IMR-90 (cell line): ENCODE measurements around the gene EHBP1. TPM values are rescaled to one million over a fixed set of nuclear protein-coding genes. Genes with fewer than 3 reads are reported as not detected.

Experiments used
- ATAC-seq: fragments of 200-7000 bp; cut with Tn5 transposase; 2 replicates; pipeline ENCODE4 v1.9.1; 2020; ENCODE audit warnings: low read depth, mild to moderate bottlenecking, moderate library complexity
- BruUV-seq: library from RNA; stranded (reverse); fragments of 400-500 nt; replicated peaks from 2 replicates; lab custom pipeline; 2021; lab: Mats Ljungman, UMichigan
- CTCF ChIA-PET: fragments of 300-600 bp; formaldehyde crosslinking; extraction: SDS; loops from one replicate; lab custom pipeline; 2021; ENCODE audit warnings: antibody characterized with exemption; lab: Yijun Ruan, JAX
- POLR2A ChIA-PET: fragments of 300-600 bp; sonication (Branson Sonifier 250); formaldehyde crosslinking; loops from one replicate; lab custom pipeline; 2022; ENCODE audit warnings: antibody characterized with exemption; ENCODE audit not compliant: unreplicated experiment; lab: Charles Lee
- DNase-seq: peaks from one replicate; pipeline ENCODE4 v3.0.0; 2013
- H2AFZ ChIP-seq: replicated peaks from 2 replicates; pipeline ENCODE3; 2013; ENCODE audit warnings: low read length, mild to moderate bottlenecking; ENCODE audit not compliant: poor library complexity
- H2AK5ac ChIP-seq: 2 replicates; pipeline ENCODE4 v1.6.1; 2013; ENCODE audit warnings: low read depth, low read length, inconsistent platforms
- H2AK9ac ChIP-seq: replicated peaks from 2 replicates; pipeline ENCODE3; 2013; ENCODE audit warnings: mild to moderate bottlenecking, low read depth, low read length, moderate library complexity; ENCODE audit not compliant: poor library complexity
- H2BK120ac ChIP-seq: 2 replicates; pipeline ENCODE4 v1.6.1; 2013; ENCODE audit warnings: low read depth, low read length, inconsistent platforms
- H2BK15ac ChIP-seq: 3 replicates; pipeline ENCODE4 v1.6.1; 2013; ENCODE audit warnings: low read depth, low read length, inconsistent platforms
- H2BK20ac ChIP-seq: 2 replicates; pipeline ENCODE4 v1.6.1; 2013; ENCODE audit warnings: low read depth, mild to moderate bottlenecking, inconsistent platforms, low read length, moderate library complexity
- H2BK5ac ChIP-seq: 2 replicates; pipeline ENCODE4 v1.6.1; 2013; ENCODE audit warnings: mild to moderate bottlenecking, low read depth, low read length, inconsistent platforms; ENCODE audit not compliant: poor library complexity, severe bottlenecking
- H3K14ac ChIP-seq: replicated peaks from 2 replicates; pipeline ENCODE4 v1.6.1; 2013; ENCODE audit warnings: low read depth, low read length, inconsistent platforms
- H3K18ac ChIP-seq: 2 replicates; pipeline ENCODE4 v1.6.1; 2013; ENCODE audit warnings: low read depth, low read length, control low read depth
- H3K23ac ChIP-seq: 2 replicates; pipeline ENCODE4 v1.6.1; 2013; ENCODE audit warnings: low read depth, low read length, inconsistent platforms
- H3K27ac ChIP-seq: 2 replicates; pipeline ENCODE4 v1.5.1; 2013; ENCODE audit warnings: mild to moderate bottlenecking, control low read depth, low read length; ENCODE audit not compliant: insufficient read depth
- H3K27me3 ChIP-seq: 2 replicates; pipeline ENCODE4 v1.6.1; 2013; ENCODE audit warnings: low read length; ENCODE audit not compliant: control insufficient read depth, insufficient read depth
- H3K36me3 ChIP-seq: 2 replicates; pipeline ENCODE4 v1.6.1; 2013; ENCODE audit warnings: low read length, mixed read lengths; ENCODE audit not compliant: control insufficient read depth, insufficient read depth
- H3K4ac ChIP-seq: 2 replicates; pipeline ENCODE4 v1.6.1; 2013; ENCODE audit warnings: low read depth, low read length, inconsistent platforms
- H3K4me1 ChIP-seq: 2 replicates; pipeline ENCODE4 v1.6.1; 2013; ENCODE audit warnings: low read length, mixed read lengths; ENCODE audit not compliant: control insufficient read depth, insufficient read depth
- H3K4me2 ChIP-seq: 2 replicates; pipeline ENCODE4 v1.6.1; 2013; ENCODE audit warnings: low read depth, mild to moderate bottlenecking, control low read depth, low read length, moderate library complexity
- H3K4me3 ChIP-seq: 2 replicates; pipeline ENCODE4 v1.5.1; 2013; ENCODE audit warnings: low read depth, mild to moderate bottlenecking, control low read depth, low read length, moderate library complexity; ENCODE audit not compliant: insufficient read depth
- H3K56ac ChIP-seq: 2 replicates; pipeline ENCODE4 v1.6.1; 2013; ENCODE audit warnings: low read length, inconsistent platforms; ENCODE audit not compliant: insufficient read depth; ENCODE audit errors: extremely low read depth
- H3K79me1 ChIP-seq, 2 experiments: 2 replicates each; pipeline ENCODE4 v1.6.1; 2013; ENCODE audit warnings: low read length in 2 of 2, inconsistent platforms in 1 of 2, low read depth in 1 of 2
- H3K9ac ChIP-seq: 2 replicates; pipeline ENCODE4 v1.6.1; 2013; ENCODE audit warnings: low read depth, low read length, control low read depth
- H3K9me1 ChIP-seq: 2 replicates; pipeline ENCODE4 v1.6.1; 2013; ENCODE audit warnings: low read length, inconsistent platforms; ENCODE audit not compliant: insufficient read depth
- H3K9me3 ChIP-seq: 2 replicates; pipeline ENCODE4 v1.6.1; 2013; ENCODE audit warnings: low read length; ENCODE audit not compliant: control insufficient read depth, insufficient read depth
- H4K20me1 ChIP-seq: 2 replicates; pipeline ENCODE4 v1.6.1; 2013; ENCODE audit warnings: low read length, inconsistent platforms; ENCODE audit not compliant: insufficient read depth
- H4K5ac ChIP-seq: 2 replicates; pipeline ENCODE4 v1.6.1; 2013; ENCODE audit warnings: mild to moderate bottlenecking, low read depth, low read length, control low read depth
- H4K8ac ChIP-seq, 2 experiments: 2 replicates each; pipeline ENCODE4 v1.6.1; 2013; ENCODE audit warnings: low read depth in 2 of 2, low read length in 2 of 2, control low read depth in 1 of 2, inconsistent platforms in 1 of 2
- H4K91ac ChIP-seq: 2 replicates; pipeline ENCODE4 v1.6.1; 2013; ENCODE audit warnings: low read depth, low read length, inconsistent platforms; ENCODE audit not compliant: insufficient read depth
- MAFK ChIP-seq: IDR thresholded peaks from 2 replicates; pipeline ENCODE4 v1.6.1; 2012; ENCODE audit warnings: low read depth, low read length, improper control_type of control experiment
- NFE2L2 ChIP-seq: fragments of 150-350 bp; IDR thresholded peaks from 2 replicates; pipeline ENCODE4 v1.6.1; 2016; ENCODE audit warnings: low read depth, mild to moderate bottlenecking, low read length
- RAD21 ChIP-seq: IDR thresholded peaks from 2 replicates; pipeline ENCODE4 v1.6.1; 2012; ENCODE audit warnings: low read length, improper control_type of control experiment
- RFX5 ChIP-seq: IDR thresholded peaks from 2 replicates; pipeline ENCODE4 v1.8.0; 2012; ENCODE audit warnings: low read depth, mild to moderate bottlenecking, low read length, moderate library complexity
- WGBS, 2 experiments: methylation state at CpG; one replicate each; pipeline versions ENCODE4 v1.1.5 to v1.1.7; 2013; ENCODE audit warnings: missing lambda C conversion rate in 2 of 2; ENCODE audit not compliant: insufficient read length in 1 of 2; ENCODE audit errors: extremely low coverage in 2 of 2; 5-methylcytosine and 5-hydroxymethylcytosine counted together
- dilution Hi-C: fragments of 300-500 bp; cut with HindIII; formaldehyde crosslinking; loops from one replicate; pipeline ENCODE4 v1.14.3; 2018; ENCODE audit warnings: low sequenced_read_pairs; ENCODE audit not compliant: unreplicated experiment
- in situ Hi-C: fragments of 300-500 bp; cut with MboI; formaldehyde crosslinking; loops from 3 replicates; pipeline ENCODE4 v1.14.3; 2019; ENCODE audit warnings: low sequenced_read_pairs, inconsistent platforms, mixed read lengths
- intact Hi-C: fragments of 100-400 bp; cut with micrococcal nuclease; formaldehyde crosslinking; loops from 2 replicates; pipeline ENCODE4 v1.10.0; 2022
- polyA plus RNA-seq, 3 experiments: library from polyadenylated mRNA; depleted of rRNA; stranded (reverse); fragments of >200 nt; gene quantifications; 2 replicates each; pipeline ENCODE4 v1.2.3, GENCODE V29; 2012; ENCODE audit warnings: low replicate concordance in 1 of 3
- total RNA-seq: library from RNA; depleted of rRNA; stranded (reverse); fragments of >200 nt; gene quantifications from 2 replicates; pipeline ENCODE4 v1.2.3, GENCODE V29; 2012

EHBP1 gene
- total and polyA plus RNA-seq, 2 of the 4 experiments (the other 2 are of a cell fraction) = 28.3 to 44.4 TPM

DNA sequence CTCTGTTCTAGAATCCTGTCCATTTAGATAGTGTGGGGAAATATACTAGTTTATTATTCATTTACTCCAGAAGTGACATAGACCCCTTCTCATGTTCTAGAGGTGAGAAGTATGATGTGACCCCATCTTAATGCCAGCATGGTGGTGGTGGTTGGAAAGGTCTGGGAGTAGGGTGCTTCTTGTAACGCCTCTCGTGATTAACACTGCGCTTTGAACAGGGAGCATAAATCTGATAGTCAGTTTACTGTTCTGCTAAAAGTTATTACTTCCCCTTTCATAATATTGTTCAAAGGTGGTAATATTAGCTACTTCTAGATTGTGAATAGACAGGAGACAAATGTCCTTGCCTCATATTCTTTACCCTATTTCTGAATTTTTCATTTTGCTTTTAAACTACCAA is 35.6 kb downstream of the EHBP1 start:
- Histone ChIP-seq H2BK15ac (no peak overlapping the region), H3K9me3 (no peaks in the 10 kb centered on the region), H4K8ac (peak overlapping the region in 1 of 2 experiments; percentile 5; a peak in 1 of 4 replicates), H3K9ac (no peak overlapping the region), H3K4me1 (no peaks in the 10 kb centered on the region; the same call in none of the 2 replicates), H4K20me1 (peaks cover 24% of the 10 kb centered on the region; the same call in 1 of the 2 replicates), H3K36me3 (no peaks in the 10 kb centered on the region), H2AFZ (no peak overlapping the region), H3K18ac (no peak overlapping the region), H3K27ac (no peak overlapping the region), H3K4me3 (no peak overlapping the region), H4K91ac (no peak overlapping the region), H3K4me2 (no peak overlapping the region), H2BK20ac (no peak overlapping the region), H2AK9ac (no peak overlapping the region), H2AK5ac (no peak overlapping the region), H4K5ac (no peak overlapping the region), H3K23ac (no peak overlapping the region), H3K4ac (no peak overlapping the region), H3K56ac (no peak overlapping the region), H2BK120ac (no peak overlapping the region), H3K27me3 (no peaks in the 10 kb centered on the region), H2BK5ac (no peak overlapping the region), H3K9me1 (no peaks in the 10 kb centered on the region; the same call in 1 of the 2 replicates), H3K14ac (no peak overlapping the region), H3K79me1 (peaks cover 32 to 58% of the 10 kb centered on the region in 2 experiments)
- in situ Hi-C loops (no loop called here), dilution Hi-C loops (no loop called here), intact Hi-C loops (no loop called here)
- no CpG with 5 or more reads among the region's 3 CpGs for WGBS, 2 experiments
- BruUV-seq = no TSS peak
- CTCF ChIA-PET = interaction anchor here (0.6 kb wide), 1 partner anchor 38 kb away, joined by 5 read pairs; no protein-coding TSS in a partner anchor
- ATAC-seq (no peak), DNase-seq (no peak)
- TF ChIP-seq MAFK = no peak
- no peak for TF ChIP-seq RFX5
- no peak for TF ChIP-seq NFE2L2
- no peak for TF ChIP-seq RAD21
- POLR2A ChIA-PET = no interaction called here
